ENCODE data around the gene ISM1.

ISM1 gene

GRCh38 chr20:13318871-13319521 is 97.9 kb downstream of the ISM1 start:
- no peak for DNase-seq

- no peak for DNase-seq
These were observed 99.6 kb downstream of the ISM1 start for GRCh38 chr20:13320702-13321101.

GRCh38 chr20:13321416-13321815 is 100.3 kb downstream of the ISM1 start:
- no peak for DNase-seq

GRCh38 chr20:13322198-13322597 is 101.1 kb downstream of the ISM1 start:
- DNase-seq, result no peak

DNA sequence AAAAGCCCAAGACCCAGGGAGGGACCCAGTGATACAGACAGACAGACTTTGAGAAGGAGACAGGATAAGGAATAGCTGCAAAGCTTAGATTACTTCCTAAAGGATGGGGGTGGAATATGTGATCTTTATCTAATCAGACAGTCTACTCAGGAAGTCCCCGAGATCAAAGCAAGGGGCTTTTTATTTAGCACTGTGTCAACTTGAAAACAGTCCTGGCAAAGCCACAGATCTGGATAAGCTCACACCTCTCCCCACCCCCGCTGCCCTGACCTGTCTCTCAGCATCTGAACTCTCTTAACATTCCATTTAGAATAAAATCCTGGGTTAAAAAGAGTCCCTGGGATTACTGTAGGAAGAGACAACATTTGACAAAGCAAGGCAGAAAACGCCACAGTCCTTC is 101.5 kb downstream of the ISM1 start:
- DNase-seq, result no peak

- DNase-seq, result no peak
These were observed 104.0 kb downstream of the ISM1 start for GRCh38 chr20:13325033-13325432.

GRCh38 chr20:13325796-13326340 is 104.8 kb downstream of the ISM1 start:
- DNase-seq, result no peak

GRCh38 chr20:13331536-13331935 is 110.5 kb downstream of the ISM1 start:
- DNase-seq, result no peak

DNA sequence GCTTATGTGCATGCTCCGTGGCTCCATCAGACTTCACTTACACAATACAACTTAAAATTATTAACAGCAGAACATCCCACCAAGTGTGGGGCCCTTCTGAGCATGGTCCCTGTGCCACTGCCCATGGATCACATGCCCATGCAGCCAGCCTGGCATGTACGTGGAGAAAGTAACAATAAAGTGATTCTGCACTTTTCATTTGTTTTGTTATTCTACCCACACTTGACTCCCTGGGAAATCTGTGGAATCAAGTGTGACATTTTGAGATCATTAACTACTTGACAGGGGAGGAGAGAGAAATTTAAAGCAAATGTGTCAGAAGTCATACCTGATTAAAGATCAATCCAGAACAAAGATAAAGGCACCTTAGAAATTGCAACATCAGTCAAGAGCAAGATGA is 112.0 kb downstream of the ISM1 start:
- no peak for DNase-seq

- DNase-seq, result no peak
These were observed 112.7 kb downstream of the ISM1 start for GRCh38 chr20:13333793-13334192.

DNA sequence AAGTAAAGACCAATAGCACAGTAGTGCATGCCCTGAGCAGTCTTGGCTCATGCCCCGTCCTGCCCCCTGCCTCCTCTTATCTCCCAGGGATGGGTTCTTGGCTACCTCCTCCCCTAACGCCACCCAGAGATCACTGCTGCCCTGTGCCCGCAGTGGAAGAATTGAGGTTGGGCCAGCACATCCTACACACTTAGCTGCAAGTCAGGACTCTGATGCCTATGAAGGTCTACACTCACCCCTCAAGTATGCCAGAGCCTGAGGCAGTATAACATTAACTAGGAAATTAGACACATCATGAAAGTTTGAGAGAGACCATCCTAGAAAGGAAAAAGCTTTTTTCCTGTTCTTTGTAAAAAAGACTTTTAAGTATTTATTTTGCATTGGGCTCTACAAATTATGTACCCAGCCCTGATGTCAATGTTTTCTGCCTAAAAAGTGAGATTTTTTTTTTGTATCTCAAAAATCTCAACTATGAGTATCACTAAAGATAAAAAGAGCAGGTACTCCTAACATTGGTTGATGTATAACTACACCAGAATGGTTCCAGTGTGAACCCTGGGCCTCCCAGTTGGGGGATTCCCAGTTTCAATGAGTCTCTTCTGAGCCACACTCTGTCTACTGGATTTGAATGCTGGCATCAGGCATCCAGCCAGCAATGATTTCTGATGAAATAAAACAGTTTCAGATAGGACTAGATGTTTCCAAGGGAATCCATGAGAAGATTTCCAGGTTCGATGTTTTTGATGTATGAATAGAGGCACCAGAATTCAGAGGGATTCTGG is 115.4 kb downstream of the ISM1 start:
- no peak for DNase-seq

- no peak for DNase-seq
These were observed 116.2 kb downstream of the ISM1 start for GRCh38 chr20:13337090-13337784.

- no peak for DNase-seq
These were observed 117.1 kb downstream of the ISM1 start for GRCh38 chr20:13338097-13338661.

DNA sequence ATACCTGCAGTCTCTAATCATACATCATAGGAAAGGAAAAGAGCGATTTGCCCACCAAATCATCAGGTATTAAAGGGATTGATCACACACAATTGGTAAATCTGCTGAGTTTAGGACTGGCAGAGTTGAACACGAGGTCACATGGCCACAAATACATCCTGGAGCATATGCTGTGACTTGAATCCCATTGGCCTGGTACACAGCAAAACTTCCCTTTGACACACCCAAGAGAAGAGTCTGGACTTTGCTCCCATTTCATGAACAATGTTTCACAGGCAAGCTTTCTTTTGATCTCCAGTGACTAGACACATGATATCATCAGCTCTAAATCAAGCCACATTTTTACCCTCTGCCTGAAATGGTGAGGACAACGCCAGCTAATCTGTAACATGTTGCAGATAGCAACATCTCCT is 117.9 kb downstream of the ISM1 start:
- no peak for DNase-seq

- no peak for DNase-seq
These were observed 119.0 kb downstream of the ISM1 start for GRCh38 chr20:13340088-13340487.

GRCh38 chr20:13341737-13342393 is 120.8 kb downstream of the ISM1 start:
- DNase-seq, result no peak

DNA sequence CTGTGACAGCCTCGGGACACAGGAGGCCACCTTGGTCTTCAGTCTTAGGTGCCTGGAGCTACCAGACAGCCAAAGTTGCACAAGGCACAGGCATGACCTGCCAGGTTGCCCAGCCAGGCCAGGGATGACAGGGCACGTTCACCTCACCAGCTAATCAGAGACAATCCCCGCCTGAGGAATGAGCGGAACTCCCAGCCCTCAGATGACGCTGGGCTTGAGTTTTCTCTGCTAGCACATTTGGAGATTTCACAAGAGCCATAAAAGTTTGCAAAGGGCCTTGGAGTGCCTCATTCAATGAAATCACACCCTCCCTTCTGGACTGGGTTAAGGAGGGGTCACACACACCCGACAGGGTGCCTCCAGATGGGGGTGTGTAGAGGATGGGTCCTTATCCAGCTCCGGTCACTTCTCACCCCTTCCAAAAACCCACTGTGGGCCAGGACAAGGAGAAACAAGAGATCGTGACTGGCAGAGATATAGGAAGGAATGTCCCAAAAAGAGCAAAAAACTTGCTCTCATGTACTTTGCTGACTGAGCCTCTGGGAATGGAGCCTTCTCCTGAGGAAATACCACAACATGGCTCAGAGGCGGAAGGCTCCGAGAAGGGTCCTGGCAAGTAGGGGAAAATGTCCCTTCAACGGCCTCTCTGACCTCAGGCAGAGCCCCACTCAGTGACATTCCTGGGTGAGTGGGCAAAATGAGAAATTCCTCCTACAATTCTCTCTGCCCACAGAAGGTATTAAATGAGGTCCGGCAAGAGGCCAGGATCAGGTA is 121.6 kb downstream of the ISM1 start:
- DNase-seq, result no peak

- no peak for DNase-seq
These were observed 123.6 kb downstream of the ISM1 start for GRCh38 chr20:13344671-13345070.

DNA sequence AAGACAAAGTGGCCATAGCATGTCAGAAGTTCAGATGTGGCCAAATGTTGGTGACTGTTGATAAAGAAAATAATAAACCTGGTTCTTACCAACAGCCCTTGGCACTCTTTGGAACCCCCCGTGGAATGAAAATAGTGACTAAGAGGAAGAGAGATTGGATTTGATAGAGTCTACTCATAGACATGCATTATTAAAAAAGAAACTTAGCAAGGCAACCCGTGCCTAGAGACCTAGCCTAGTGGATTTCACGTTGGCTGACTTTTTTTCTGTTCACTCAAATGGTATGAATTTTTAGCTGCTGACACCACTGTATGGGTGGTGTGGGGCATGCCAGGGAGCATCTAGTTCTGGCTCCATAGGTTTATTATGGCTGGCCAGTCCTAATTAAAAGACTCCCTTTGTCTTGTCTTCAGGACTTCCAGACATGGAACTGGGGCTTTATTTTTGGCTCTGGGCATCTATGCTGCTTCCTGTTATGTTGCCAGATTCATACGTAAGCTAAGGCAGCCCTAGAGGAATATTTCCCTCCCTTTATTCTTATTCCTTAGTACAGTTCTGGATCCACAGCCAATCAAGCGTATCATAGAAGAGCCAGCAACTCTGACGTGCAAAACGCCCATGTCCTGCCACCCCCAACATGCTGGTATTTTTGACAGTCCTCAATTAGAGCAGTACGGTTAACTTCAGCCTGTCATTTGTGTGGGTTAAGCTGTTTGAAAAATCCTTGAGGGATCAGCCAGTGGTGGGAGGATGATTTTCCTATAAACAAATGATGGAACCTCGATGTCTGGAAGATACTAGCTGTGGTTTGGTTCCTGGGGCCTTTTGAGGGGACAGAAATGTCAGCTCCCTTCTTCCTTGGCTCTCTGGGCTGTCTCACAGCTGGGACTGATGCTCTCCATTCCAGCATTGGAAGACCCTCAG is 127.5 kb downstream of the ISM1 start:
- DNase-seq, result no peak

DNA sequence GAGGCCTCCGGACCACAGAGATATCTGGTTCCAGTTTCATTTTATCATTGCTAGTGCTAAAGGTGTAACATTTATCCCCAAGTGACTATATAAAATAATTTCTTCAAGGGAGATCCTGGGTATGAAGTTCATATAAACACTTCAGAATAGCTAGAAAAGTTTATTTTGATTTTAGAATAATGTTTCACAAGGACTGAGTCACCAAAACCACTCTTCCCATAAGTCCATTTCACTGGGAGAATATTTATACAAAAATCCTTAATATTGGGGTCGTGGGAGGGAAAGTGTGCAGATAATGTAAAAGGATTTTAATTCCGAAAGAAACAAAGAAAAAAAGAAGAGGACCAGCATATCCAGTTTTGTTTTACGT is 128.1 kb downstream of the ISM1 start:
- no peak for DNase-seq
